Pancreas (tissue), 10 donors: ENCODE results near the gene XG. TPM values are rescaled to one million over a fixed set of nuclear protein-coding genes. Genes with fewer than 3 reads are reported as not detected.
"Not testable (repeated sequence)": the region's sequence is repeated elsewhere in the genome, so short reads cannot be mapped to it uniquely, and the experiment has no call there.

ENCODE experiments used
- ATAC-seq, 4 donors: fragments of 200-7000 bp; cut with Tn5 transposase; one replicate each; pipeline versions ENCODE4 v1.8.0 to v1.9.1; 2020; ENCODE audit warnings: mild to moderate bottlenecking in 4 of 4, moderate library complexity in 4 of 4
- DNase-seq, 6 donors: peaks; one replicate each; pipeline ENCODE4 v3.0.0-alpha.2; 2020
- FAIRE-seq: peaks from 2 replicates; lab custom pipeline; 2012; peaks lifted over from hg19 to GRCh38; lab: Jason Lieb, UNC
- H3K27ac ChIP-seq, 4 donors: fragments of 200-600 bp; sonication (generic); 1 replicate in 3 of 4; 2 replicates in 1 of 4; pipeline versions ENCODE4 v1.5.0 to v1.8.0; 2020
- H3K27me3 ChIP-seq, 4 donors: fragments of 200-600 bp; one replicate each; pipeline ENCODE4 v1.8.0; 2021
- H3K36me3 ChIP-seq, 3 donors: fragments of 200-600 bp; sonication (generic) in 1 of 3; one replicate each; pipeline versions ENCODE4 v1.5.0 to v1.8.0; 2020 to 2021
- H3K4me1 ChIP-seq, 3 donors: fragments of 200-600 bp; one replicate each; pipeline ENCODE4 v1.8.0; 2021
- H3K4me3 ChIP-seq, 4 donors: fragments of 200-600 bp; sonication (generic) in 2 of 4; one replicate each; pipeline versions ENCODE4 v1.5.0 to v1.8.0; 2020 to 2021
- H3K9me3 ChIP-seq, 4 donors: fragments of 200-600 bp; one replicate each; pipeline ENCODE4 v1.8.0; 2021
- WGBS, 2 donors: extraction: QIAGEN DNeasy Blood & Tissue Kit; methylation state at CpG; one replicate each; pipeline ENCODE4 v1.1.7; 2013; 5-methylcytosine and 5-hydroxymethylcytosine counted together
- intact Hi-C, 3 donors: fragments of 100-400 bp; cut with DNase I; formaldehyde crosslinking; loops; one replicate each; pipeline versions ENCODE4 v1.11.1 to v1.14.2; 2022
- polyA plus RNA-seq, 2 donors: library from polyadenylated mRNA; stranded (reverse); fragments of 200-250 nt; gene quantifications; one replicate each; pipeline ENCODE4 v1.2.3, GENCODE V29; 2013
- total RNA-seq, 6 donors: library from RNA; stranded (reverse); fragmentation: NEBNext Ultra II Directional in 4 of 6; extraction: Animal tissue kit (Norgen Biotek cat#: 25700) in 4 of 6; gene quantifications; one replicate each; pipeline versions ENCODE4 v1.2.1 to v1.2.4, GENCODE V29; 2021 to 2023
- TF ChIP-seq, protein P1 (sequence below), 4 donors: fragments of 200-600 bp; sonication (generic) in 3 of 4; IDR thresholded peaks; one replicate each; pipeline versions ENCODE4 v1.5.0 to v1.8.0; 2021; ENCODE audit warnings: antibody characterized with exemption in 4 of 4
- donor health status: healthy with polysubstance abuse.
- donor health status: DM: no; HTN: no; CAD: no; lungs with moderate emphysema.
- donor health status: DM: no; HTN: no; CAD: no.
- donor health status: control.
- donor health status: control.
- donor health status: Bipolar disorder and iron deficiency.
- donor health status: DM: yes; HTN: yes; CAD: no.
- donor health status: DM: no; HTN: no; CAD: no.
- donor health status: DM: no; HTN: no; CAD: no.
- donor health status: DM: yes; HTN: yes; CAD: no.

Gene XG
- total and polyA plus RNA-seq, 8 donors: 0.11 to 0.38 (median 0.22) TPM; not detected in 4

DNA sequence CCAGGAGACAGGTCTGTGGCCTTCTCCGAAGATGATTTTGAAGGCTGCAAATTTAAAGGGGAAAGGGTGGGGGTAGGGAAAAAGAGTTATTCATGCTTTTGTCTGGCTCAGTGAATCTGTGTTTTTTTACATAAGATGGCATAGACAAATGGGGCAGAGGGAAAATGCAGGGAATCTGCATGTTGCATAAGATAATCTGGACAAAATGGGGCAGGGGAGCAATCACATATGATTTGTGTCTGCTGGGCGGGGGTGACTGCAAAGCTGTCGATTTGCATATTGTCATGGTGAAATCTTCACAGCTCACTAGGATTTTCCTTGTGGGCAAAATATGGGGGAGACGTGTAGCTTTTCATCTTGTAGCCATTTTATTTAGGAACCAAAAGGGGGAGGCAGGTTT lies 47.5 kb downstream of the XG start:
- Histone ChIP-seq H3K27ac (no peak overlapping the region), H3K4me3 (no peak overlapping the region), H3K27me3 (no peaks in the 10 kb centered on the region), H3K36me3 (no peaks in the 10 kb centered on the region), H3K9me3 (no peaks in the 10 kb centered on the region), H3K4me1 (no peaks in the 10 kb centered on the region)
- ATAC-seq (no peak), FAIRE-seq (no peak), DNase-seq (no peak)
- WGBS, 2 donors: 56 to 75% methylated on average over 4 of the region's 4 CpGs
- TF ChIP-seq, protein P1, sequence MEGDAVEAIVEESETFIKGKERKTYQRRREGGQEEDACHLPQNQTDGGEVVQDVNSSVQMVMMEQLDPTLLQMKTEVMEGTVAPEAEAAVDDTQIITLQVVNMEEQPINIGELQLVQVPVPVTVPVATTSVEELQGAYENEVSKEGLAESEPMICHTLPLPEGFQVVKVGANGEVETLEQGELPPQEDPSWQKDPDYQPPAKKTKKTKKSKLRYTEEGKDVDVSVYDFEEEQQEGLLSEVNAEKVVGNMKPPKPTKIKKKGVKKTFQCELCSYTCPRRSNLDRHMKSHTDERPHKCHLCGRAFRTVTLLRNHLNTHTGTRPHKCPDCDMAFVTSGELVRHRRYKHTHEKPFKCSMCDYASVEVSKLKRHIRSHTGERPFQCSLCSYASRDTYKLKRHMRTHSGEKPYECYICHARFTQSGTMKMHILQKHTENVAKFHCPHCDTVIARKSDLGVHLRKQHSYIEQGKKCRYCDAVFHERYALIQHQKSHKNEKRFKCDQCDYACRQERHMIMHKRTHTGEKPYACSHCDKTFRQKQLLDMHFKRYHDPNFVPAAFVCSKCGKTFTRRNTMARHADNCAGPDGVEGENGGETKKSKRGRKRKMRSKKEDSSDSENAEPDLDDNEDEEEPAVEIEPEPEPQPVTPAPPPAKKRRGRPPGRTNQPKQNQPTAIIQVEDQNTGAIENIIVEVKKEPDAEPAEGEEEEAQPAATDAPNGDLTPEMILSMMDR (IDR thresholded peaks at IDR 0.05): no peak
- intact Hi-C loops: no loop called here

DNA sequence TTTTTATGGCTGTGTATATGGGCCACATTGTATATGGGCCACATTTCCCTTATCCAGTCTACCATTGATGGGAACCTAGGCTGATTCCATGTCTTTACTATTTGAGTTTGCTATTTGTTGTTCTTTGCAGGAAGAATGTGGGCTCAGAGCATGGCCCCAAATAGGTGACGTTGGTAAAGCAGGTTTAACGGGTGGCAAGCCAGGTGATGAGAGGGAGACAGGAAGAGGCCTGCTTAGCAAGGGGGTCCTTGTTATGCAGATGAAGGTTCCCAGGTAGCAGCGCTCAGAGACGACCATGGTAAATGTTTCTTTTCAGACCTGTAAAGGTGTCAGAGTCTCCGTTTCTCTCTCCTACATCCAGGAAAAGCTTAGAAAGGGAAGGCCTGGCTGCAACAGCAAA lies 48.1 kb downstream of the XG start:
- WGBS, 2 donors: 74 to 79% methylated on average over 4 to 5 of the region's 5 CpGs
- not testable (repeated sequence) for ATAC-seq, H3K36me3 ChIP-seq, DNase-seq, FAIRE-seq, H3K9me3 ChIP-seq, H3K27ac ChIP-seq, H3K4me3 ChIP-seq, H3K4me1 ChIP-seq, H3K27me3 ChIP-seq
- intact Hi-C loops: loop anchor here in 1 of 3 donors (10.0 kb wide), 1 partner anchor 155 kb away; no protein-coding TSS in a partner anchor

DNA sequence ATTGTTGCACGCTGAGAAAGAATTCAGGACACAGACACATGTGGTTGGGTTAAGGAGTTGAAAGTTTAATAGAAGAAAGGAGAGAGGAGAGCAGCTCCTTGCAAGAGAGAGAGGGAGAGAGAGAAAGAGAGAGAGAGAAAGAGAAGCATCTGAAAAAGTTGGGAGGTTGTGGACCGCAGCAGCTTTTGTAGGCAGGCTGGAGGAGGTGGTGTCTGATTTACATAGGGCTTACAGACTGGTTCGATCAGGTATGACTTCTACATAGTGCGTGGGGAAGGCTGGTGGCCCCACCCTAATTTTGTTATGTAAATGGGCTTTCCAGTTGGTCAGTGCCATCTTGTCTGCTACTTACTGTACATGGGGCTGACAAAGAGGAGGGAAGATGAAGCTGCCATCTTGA lies 49.4 kb downstream of the XG start:
- no peak for ATAC-seq
- intact Hi-C loops: loop anchor here in 1 of 3 donors (10.0 kb wide), 1 partner anchor 156 kb away; no protein-coding TSS in a partner anchor
- no peaks in the 10 kb centered on the region for H3K4me1 ChIP-seq
- no peak for FAIRE-seq
- H3K9me3 ChIP-seq: no peaks in the 10 kb centered on the region
- TF ChIP-seq, protein P1 (IDR thresholded peaks at IDR 0.05): no peak
- no peaks in the 10 kb centered on the region for H3K27me3 ChIP-seq
- no peak for DNase-seq
- no peak overlapping the region for H3K27ac ChIP-seq
- WGBS, 2 donors: 92 to 95% methylated on average over 4 of the region's 4 CpGs
- no peak overlapping the region for H3K4me3 ChIP-seq
- no peaks in the 10 kb centered on the region for H3K36me3 ChIP-seq

DNA sequence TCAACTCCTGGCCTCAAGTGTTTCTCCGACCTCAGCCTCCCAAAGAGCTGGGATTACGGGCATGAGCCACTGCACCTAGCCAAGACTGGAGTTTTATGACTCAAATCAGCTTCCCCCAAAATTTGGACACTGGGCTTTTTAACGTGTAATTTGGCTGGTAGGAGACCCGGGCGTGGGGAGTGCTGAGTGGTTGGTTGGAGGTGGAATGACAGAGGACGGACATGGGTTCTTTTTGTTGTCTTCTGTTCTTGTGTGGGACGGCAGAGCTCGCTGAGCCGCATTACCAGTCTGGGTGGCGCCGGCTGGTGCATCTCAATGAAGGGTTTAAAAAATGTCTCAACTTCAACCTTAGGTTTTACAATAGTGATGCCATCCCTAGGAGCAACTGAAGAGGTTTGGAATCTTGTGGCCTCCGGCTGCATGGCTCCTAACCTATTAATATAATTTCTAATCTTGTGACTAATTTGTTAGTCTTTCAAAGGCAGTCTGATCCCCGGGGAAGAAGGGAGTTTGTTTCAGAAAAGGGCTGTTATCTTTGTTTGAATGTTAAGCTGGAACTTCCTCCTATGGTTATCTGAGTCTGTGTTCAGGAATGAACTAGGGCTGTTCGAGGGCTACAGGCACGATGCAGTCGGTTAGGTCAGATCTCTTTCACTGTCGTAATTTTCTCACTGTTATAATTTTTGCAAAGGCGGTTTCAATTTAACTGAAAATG lies 50.7 kb downstream of the XG start:
- not testable (repeated sequence) for H3K4me1 ChIP-seq, FAIRE-seq, DNase-seq, H3K4me3 ChIP-seq, H3K9me3 ChIP-seq, H3K36me3 ChIP-seq, H3K27me3 ChIP-seq
- WGBS, 2 donors: 56 to 64% methylated on average over 17 of the region's 18 CpGs
- peak overlapping the region in 1 of 4 donors; percentile 5 for H3K27ac ChIP-seq
- ATAC-seq: peak in 1 of 4 donors; percentile 72
- intact Hi-C loops: loop anchor here in 1 of 3 donors (10.0 kb wide), 1 partner anchor 158 kb away; no protein-coding TSS in a partner anchor

DNA sequence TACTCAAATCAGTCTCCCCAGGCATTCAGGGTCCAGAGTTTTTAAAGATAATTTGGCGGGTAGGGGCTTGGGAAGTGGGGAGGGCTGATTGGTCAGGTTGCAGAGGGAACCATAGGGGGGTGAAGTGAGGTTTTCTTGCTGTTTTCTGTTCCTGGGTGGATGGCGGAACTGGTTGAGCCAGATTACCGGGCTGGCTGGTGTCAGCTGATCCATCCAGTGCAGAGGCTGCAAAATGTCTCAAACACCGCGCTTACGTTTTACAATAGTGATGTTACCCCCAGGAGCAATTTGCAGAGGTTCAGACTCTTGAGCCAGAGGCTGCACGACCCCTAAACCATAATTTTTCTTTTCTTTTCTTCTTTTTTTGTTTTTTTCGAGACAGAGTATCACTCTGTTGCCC lies 51.6 kb downstream of the XG start:
- intact Hi-C loops: loop anchor here in 1 of 3 donors (10.0 kb wide), 1 partner anchor 159 kb away; no protein-coding TSS in a partner anchor
- not testable (repeated sequence) for H3K4me3 ChIP-seq, H3K27me3 ChIP-seq, H3K36me3 ChIP-seq, H3K4me1 ChIP-seq, FAIRE-seq, H3K27ac ChIP-seq, H3K9me3 ChIP-seq, DNase-seq
- WGBS, 2 donors: 33 to 41% methylated on average over 7 to 8 of the region's 8 CpGs
- peak in 2 of 4 donors; percentile 35 to 69 for ATAC-seq

DNA sequence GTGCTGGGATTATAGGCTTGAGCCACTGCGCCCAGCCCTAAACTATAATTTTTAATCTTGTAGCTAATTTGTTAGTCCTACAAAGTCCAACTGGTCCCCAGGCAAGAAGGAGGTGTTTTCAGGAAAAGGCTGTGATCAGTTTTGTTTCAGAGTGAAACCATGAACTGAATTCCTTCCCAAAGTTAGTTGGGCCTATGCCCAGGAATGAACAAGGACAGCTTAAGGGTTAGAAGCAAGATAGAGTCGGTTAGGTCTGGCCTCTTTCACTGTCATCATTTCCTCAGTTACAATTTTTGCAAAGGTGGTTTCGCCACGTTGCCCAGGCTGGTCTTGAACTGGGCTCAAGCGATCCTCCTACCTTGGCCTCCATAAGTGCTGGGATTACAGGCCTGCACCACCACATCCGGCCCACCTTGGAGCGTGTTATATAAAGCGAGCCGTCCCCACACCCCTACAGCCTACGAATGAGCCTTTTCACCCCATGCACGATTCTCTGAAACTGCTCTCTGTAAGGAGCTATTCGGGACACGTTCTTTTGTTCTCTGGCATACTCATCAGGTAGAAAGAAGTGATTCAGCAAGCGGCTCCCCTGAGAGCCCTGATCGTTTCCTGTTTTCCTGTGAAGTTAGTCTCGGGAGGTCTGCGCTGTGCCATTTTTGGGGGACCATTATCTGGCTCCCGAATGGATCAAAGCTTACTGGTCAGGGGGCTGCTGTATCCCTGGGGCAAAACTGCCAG lies 52.4 kb downstream of the XG start:
- intact Hi-C loops: loop anchor here in 1 of 3 donors (10.0 kb wide), 1 partner anchor 159 kb away; no protein-coding TSS in a partner anchor
- not testable (repeated sequence) for ATAC-seq, FAIRE-seq, H3K27me3 ChIP-seq, H3K36me3 ChIP-seq, H3K27ac ChIP-seq, DNase-seq, H3K9me3 ChIP-seq, H3K4me3 ChIP-seq, H3K4me1 ChIP-seq
- 74 to 87% methylated on average over 18 of the region's 18 CpGs for WGBS, 2 donors

DNA sequence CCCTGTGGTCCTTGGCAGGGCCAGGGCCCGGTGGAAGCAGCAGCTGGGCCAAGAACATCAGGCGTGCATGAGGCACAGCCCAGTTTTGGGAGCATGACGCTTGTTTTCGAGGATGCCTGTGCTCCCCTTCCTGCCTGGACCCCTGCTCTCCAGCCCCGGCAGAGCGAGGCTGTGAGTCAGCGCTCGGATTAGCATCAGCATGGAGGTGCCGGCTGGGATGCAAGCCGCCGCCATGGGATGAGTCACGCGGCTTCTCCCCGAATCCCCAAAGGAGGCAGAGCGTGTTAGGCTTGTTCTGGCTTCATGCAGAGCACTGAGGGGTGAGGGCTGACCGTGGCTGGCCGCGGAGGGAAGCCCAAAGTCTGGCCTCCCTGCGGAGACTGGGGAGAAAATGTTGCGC lies 53.0 kb downstream of the XG start:
- not testable (repeated sequence) for H3K4me3 ChIP-seq, DNase-seq, H3K27ac ChIP-seq, H3K4me1 ChIP-seq, H3K9me3 ChIP-seq, H3K36me3 ChIP-seq, FAIRE-seq, H3K27me3 ChIP-seq
- intact Hi-C loops: loop anchor here in 1 of 3 donors (10.0 kb wide), 1 partner anchor 160 kb away; no protein-coding TSS in a partner anchor
- ATAC-seq: peak in 3 of 4 donors; percentile 28 to 57 (median 35)
- 86 to 88% methylated on average over 18 to 20 of the region's 20 CpGs for WGBS, 2 donors
